GM18507 (cell line): ENCODE results near the gene TNNT2.

Source experiments
- DNase-seq: peaks from one replicate; pipeline ENCODE4 v3.0.0; 2011; ENCODE audit warnings: low read depth; ENCODE audit not compliant: insufficient read length; ENCODE audit errors: extremely low spot score
- FAIRE-seq: peaks from 2 replicates; lab custom pipeline; 2011; peaks lifted over from hg19 to GRCh38; lab: Jason Lieb, UNC

The TNNT2 gene

DNA sequence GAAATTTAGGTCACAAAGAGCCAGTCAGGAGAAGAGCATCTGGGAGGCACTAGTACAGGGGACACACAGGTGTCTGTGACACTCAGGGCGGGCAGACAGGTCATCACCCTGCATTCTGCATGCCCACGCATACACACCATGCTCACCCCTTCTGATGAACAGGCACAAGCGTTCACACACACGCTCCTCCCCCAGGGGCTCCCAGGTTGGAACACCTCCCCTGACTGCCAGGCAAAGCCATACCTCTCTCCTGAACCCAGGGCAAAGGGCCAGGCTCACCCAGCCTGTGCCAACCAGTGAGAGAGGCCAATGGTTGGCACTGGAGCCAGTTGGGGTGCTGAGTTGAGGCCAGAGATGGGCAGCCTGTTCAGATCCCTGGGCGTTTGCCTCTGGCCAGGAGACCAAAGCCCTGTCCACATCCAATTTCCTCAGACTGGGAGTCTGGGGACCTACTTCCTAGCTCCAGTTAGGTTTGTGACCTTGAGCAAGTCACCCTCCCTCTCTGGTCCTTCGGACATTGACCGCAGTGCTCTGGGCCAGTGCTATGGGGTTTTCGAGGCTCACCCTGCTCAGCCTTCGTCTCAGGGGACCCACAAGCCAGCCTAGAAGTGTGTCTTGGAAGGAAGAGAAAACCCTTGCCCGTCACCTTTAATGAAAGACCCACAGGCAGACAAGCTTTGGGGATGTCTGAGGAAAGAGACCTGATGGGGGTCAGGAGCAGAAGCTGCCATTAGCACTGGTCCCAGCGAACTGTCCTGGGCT lies 27.4 kb upstream of the TNNT2 start:
- DNase-seq = no peak
- FAIRE-seq = no peak

DNA sequence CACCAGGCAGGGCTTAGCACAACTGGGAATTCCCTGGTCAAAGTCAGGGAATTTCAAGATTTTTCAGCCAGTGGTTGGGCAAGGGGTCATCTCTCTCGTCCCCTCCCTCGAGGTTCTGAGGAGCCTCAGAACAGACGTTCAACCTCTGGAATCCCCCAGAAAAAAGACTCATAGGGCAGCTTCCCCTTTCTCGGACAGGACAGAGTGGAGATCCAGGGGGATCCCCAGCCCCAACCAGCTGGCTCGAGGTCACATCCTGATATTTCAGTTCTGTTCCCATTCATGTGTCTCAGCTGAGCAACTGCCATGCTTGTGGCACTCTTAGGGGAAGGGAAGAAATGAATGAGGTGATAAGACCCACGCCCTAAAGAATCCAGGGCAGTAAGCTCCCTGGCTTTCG lies 26.6 kb upstream of the TNNT2 start:
- no peak for DNase-seq
- FAIRE-seq = peak; percentile 58

DNA sequence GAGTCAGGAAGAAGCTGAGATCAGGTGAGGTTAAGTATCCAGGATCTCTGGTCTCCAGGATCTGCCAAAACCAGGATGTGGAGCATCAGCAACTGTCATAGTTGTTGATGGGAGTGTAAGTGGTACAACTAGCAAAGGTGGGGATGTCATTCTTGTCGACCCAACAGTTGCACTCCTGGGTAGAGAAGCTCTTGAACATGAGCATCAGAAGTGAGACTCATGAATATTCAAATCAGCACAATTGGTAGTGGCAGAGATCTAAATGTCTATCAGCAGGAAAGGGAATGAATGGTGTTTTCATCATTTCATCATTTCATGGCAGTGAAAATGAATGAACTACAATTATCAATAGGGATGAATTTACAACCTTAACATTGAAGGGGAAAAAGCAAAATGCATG lies 25.9 kb upstream of the TNNT2 start:
- DNase-seq = no peak
- no peak for FAIRE-seq

DNA sequence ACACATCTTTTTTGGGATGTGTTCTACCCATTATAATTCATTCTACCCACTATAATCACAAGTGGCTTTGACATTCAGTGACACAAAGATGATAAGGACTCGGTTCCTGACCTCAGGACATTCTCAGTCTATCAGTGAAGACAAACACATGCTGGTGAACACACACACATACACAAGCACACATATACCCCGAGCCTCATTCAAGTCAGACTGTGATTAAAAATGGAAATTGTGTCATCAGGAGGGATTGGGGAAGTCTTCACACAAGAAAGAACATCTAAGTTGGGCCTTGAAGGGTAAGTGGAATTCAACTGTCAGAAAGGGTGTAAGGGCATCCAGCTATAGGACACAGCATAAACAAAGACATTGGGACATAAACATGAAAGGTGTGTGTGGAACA lies 24.2 kb upstream of the TNNT2 start:
- DNase-seq = no peak
- no peak for FAIRE-seq

DNA sequence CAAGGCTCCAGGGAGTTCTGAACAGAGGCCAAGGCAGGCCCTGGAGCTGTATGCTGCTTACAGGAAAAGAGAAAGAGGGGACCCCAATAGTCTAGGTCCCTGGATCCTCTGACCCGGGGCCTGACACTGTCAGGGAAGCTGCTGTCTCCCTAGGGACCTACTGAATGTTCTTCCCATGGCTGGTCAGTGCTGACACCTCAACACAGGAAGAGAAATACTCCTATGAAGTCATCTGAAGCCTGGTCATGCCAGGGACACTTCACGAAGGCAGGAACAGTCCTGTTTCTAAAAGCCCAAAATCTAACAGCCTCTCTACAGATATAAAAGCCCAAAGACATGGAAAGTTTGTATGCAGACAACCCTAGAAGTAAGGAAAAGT lies 23.4 kb upstream of the TNNT2 start:
- FAIRE-seq = no peak
- DNase-seq = no peak

DNA sequence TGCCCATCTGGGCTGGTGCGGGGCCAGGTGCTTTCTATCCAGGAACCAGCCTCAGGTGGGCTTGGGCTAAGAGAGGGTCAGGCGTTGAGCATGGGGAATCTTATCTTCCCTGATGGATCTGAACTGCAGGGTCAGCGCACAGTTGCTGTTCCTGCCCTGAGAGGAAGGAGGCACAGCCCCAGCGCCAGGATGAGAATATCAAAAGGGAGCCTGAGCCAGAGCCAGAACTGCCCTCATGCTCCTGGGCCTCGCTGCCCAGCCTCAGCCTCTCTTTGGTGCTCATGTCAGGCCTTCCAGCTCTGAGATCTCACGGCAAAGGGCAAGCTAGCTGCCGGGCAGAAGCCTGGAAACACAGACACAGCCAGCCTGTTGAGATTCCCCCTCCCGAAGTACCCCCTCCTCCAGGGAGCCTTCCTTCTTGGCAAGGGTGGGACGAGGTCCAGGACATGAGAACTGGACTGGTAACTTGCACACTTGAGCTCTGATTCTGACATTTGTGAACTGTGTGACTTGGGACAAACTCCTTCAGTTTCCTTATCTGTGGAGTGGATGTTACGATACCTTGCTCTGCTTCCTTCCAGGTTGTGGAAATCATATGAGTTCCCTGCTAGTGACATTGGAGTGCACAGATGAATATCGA lies 22.9 kb upstream of the TNNT2 start:
- no peak for DNase-seq
- no peak for FAIRE-seq

DNA sequence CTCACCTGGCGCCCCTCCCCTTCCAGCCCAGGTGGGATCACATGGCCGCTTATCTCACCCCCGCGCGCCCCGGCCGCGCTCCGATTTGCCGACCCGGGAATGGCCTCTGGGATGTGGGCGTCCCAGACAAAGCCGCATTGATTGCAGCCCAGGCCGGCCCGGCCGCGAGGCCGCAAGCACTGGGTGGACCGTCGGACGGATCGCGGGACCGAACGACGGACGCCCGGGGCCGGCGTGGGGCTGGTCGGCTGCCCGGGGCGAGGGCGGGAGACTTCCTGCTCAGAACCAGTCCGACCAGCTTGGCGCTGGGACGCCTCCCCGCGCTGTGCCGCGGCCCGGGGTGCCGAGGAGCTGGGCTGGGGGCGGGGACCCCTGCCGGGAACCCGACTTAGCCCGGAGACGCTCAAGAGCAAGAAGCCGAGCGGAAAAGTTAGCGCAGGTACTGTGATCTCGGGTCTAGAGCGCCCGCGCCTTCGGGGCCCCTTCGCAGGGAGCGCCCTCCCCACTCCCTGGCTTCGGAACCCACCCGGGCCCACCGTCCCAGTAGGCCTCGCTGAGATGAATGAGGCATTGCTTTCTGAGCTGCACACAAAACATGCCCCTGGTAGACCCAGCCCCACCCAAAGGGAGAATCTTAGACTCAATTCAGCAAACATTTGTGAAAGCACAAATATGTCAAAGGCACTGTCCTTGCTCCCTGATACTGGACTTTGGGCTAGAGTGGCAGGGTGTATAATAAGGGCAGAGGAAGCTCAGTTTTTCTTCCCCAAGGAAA lies 22.1 kb upstream of the TNNT2 start:
- FAIRE-seq = no peak
- no peak for DNase-seq

DNA sequence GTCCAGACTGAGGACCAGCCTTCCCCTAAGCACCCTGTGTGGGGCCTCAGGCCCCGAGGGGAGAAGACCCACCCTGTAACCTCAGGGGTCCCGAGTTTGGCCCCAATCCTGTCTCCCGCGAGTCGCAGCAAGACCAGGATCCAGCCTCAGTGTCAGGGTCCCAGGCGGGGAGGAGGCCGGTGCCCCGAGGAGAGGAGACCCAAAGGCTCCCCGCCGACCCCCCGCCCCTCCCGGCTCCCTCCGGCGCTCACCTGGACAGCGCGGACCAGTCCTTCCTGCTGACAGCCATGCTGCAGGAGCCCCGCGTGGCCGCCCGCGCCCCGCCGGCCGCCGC lies 21.5 kb upstream of the TNNT2 start, which contains the start of gene LAD1:
Gene LAD1 (minus strand): TSS at position 307 of the 334 bp plus-strand sequence. CDS start 18 bp downstream, at position 289.
- FAIRE-seq = no peak
- DNase-seq = no peak

DNA sequence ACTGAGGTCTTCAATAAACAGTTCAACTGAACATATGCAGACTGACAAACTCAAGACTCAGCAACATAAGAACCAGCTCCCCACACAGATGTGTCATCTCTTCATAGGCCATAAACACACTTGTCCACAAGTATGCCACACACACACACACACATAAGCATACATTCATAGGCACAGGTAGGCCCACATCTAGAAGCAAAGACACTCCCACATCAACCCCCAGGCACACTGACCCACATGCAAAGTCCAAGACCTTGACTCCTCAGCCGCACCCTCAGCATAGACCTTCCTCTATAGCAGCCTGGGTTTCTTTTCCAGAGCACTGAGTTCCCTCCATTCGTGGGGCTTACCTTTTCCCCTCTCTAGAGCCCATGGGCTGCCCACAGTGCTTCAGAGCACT lies 20.2 kb upstream of the TNNT2 start:
- no peak for FAIRE-seq
- DNase-seq = no peak

DNA sequence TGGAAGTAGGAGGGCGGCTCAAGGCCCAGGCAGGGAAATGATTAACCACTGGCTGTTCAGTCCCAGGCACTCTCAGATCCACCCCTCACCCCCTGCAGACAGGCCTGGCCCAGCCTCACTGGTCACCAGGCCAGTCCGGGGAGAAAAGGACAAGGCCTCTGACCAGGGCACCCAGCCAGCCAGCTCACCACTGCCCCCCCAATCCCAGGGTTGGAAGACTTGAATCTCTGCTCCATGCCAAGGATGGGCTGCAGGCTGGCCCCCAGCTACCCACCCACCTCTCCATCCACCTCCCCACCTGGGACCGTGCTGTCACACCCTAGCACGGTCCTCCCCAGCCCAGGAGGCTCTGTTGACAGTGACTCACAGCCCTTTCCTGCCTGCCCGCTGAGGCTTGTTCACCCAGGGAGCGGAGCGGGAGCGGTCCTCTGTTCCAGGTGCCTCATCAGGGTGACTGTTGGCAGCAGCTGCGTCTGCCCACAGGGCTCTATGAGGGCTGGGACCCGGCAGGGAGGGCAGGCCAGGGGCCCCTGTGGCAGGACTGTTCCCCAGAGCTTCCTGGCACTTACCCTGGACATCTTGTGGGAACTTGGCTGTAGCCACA lies 19.5 kb upstream of the TNNT2 start:
- FAIRE-seq (peak; percentile 36), DNase-seq (no peak)

DNA sequence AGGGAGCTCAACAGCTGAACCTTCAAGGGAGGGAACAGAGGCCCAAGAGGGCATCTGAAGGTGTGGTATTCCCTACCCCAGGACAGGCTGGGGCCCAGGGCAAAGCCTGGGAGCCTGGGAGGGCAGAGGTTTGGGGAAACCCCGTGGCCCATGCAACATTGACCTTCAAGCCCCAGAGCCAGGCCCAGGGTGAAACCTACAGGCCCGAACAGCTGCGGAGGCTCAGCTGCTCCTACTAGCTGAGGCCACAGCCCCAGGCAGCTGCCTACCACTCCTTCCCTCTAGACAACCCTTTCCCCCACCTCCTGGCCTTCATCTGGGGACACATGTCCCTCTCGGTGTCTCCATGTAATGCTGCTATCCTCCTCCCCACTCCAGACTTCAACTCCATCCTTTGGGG lies 18.5 kb upstream of the TNNT2 start:
- FAIRE-seq (no peak), DNase-seq (no peak)

DNA sequence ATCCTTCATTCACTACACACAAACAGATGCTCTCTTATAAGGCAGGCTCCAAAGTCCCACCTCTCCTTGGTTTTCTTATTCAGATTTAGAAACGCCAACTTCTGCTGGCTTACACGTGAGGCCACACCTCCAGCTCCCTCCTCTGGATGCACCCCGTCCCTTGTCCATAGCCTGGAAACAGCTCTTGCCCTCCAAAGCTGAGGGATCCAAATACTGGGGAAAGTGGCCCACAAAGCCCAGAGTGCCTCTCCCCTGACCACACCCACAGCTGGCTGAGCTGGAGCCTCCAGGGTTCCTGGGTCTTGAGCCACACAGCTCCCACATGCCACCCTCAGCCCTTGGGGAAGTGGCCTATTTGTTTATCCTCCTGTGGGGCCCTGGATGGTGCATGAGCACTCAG lies 17.1 kb upstream of the TNNT2 start:
- FAIRE-seq = no peak
- DNase-seq = no peak

DNA sequence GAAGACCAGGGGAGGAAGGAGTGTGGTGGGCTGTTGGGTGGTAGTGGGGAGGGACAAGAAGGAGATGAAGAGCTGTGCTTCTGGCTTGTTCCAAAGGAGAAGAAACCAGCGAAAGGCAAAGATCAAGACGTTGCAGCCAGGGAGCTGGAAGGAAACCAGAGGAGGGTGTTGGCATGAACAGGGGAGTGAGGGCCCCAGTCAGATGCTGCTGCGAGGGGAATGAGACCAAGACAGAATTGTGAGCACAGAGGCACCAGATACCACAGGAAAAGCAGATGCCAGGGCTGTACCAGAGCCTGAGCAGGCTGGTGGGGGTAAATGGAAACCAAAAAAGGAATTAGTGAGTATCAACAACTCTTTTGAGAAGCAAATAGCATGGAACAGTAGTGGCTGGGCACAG lies 15.6 kb upstream of the TNNT2 start:
- no peak for FAIRE-seq
- no peak for DNase-seq

DNA sequence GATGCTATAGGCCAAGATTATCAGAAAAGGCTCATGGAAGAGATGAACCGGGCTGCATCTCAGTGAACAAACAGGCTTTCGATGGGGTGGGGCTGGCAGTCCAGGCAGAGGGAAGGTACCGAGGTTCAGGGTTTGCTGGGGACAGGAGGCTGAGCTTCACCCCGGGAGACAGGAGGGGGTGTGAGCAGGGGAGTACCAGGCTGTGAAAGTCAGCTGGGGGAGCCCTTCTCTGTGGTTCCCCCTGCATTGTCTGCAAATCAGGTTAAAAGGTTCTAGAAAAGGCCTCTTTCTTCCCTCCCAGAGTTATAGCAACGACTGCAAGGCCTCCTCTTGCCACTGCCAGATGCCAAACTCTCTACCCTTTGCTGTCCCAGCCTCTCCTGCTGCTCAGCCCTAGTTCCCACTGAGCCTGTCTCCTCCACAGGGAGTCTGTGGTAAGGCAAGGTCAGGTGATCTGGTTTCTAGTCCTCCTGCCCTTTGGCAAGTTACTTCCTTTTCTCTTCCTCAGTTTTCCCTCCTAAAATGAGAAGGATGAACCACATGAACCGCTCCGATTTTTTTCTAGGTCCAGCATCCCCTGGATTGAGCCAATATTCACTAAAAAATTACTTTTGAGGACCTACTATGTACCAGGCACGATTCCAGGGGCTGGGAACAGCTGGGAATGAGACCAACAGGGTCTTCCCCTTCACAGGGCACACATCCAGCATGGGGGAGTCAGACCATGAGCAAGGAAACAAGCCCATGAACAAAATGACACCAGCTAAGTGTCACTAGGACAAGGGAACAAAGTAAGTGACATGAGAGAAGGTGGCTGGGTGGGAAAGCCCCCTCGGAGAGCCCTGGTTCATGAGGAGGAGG lies 14.4 kb upstream of the TNNT2 start:
- FAIRE-seq (no peak), DNase-seq (no peak)

DNA sequence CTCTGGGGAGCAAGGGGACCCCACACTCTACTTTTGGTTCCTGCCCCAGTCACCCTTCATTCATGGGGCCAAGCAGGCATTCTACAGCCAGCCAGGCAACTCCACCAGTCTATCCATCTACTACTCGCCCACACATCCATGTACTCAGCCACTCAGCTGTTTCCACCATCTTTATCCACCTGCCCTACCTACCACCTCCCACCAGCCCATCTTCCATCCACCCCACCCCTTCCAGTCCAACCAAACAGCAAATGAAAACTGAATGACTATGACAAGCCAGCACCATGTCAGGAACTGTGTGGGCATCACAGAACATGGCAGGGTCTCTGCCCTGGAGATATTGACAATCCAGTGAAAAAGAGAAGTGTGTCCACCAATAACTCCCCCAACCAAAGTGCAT lies 13.7 kb upstream of the TNNT2 start:
- DNase-seq (no peak), FAIRE-seq (no peak)

DNA sequence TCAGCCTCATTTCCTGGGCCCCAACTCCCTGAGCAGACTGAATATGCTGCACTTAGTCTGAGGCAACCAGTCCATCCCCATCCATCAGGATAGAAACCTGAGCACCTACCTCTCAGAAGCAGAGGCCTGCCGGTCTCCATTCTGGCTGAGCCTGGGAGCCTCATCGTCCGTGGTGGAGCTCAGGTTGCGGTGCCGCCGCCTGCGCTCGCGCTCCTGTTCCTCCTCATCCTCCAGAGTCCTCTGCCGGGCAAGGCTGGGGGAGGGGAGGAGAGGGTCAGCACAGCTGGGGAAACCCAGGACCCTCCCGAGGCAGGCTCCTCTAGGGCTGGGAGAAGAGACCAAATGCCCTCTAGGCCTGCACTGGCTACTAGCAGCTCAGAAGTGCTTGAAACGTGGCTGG lies 11.6 kb upstream of the TNNT2 start:
- FAIRE-seq (no peak), DNase-seq (no peak)

DNA sequence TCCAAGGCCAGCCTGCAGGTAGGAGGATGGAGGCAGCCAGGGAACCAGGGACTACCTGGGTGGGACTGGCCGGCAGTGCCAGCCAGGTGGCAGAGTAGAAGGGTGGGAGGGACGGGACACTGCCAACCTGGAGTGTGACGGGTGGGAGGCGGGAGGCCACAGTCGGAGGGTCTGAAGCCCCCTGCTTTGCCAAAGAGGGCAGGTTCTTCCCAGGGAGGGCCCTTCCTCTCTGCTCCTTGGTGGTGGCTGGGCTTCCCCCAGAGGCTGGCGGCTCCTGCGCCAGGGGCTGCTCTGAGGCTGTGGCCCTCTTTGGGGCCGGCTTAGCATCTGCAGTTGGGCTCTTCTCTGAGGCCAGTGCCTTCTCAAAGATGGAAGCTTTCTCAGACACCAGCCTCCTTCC lies 8.7 kb upstream of the TNNT2 start:
- DNase-seq (no peak), FAIRE-seq (no peak)

DNA sequence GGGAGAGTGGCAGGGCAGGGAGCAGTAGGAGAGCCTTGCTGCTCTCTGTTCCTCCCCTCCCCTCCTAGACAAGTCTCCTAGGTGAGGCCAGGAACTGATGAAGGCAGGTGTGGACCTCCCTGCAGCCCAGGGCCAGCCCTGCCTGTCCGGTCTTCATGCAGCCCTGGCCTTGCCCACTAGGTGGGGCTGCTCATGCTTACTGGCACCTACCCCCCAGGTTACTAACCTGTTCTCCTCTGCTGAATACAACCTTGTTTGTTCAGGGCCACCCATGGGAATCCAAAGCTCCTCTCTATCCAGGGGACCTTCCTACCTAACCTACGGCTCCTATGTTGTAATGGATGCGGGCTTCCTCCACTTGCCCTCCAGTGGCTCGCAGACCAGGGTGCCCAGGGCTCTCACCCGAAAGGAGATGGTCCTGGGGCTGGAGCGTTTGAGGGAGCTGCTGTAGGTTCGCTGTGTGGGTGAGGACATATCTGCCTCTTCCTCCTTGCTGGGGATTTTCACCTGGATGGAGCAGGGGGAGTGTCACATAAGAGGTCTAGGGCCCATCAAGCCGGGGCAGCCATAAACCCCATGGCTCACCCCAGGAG lies 7.9 kb upstream of the TNNT2 start:
- DNase-seq = peak; percentile 49
- peak; percentile 88 for FAIRE-seq

DNA sequence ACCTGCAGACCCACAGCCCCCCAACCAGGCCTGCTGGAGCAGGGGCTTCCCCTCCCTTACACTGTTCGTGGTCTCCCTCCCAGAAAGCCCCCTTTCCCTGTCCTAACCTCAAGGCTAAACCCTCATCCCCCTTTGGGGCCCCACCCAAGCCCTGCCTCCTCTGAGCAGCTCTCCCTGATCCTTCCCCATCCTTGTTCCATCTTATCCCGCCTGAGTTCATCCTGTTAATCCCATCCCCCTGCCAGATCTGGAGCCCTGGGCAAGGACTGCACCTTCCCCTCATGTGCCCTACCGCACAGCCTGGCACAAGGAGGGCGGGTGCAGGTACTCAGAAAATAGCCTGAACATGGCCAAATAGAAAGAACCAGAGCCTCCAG lies 6.9 kb upstream of the TNNT2 start:
- no peak for FAIRE-seq

More for the DNA sequence above, 6.9 kb upstream of the TNNT2 start:
- DNase-seq = no peak
